ENCODE data around the gene WWOX.

The WWOX gene

DNA sequence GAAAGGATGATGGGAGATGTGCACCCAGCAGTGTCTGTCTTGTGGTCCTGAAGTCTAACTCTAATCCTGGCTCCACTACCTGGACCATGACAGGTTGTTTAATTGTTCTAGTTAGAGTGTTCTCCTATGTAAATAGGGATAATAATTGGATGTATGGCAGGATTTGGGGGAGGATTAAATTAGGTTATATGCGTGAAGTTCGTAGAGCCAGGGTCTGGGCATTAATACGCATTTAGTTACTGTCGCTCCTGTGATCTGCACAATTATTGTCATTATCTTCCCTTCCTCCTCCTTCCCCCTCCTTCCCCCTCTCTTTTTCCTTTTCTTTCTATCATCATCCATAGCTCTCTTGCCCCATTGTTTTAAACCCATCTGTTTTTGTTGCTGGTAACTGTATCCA lies 210.3 kb downstream of the WWOX start:
- no peak for DNase-seq

DNA sequence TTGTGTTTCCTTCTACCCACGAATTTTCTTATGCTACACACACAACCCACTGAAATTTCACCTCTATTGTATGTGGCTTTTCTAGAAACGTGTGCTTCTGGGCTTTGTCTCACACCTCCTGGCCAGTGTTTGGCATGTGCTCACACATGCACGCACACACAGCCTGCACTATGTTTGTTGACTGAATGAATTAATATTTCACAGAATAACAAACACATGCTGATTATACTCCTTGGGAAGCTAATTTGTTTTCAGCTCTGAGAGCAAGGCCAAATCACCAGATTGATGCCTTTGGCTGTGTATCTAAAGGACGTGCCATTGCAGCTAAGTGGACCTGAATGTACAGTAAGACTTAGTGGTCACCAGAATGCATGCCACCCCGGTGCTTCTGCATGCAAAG lies 210.7 kb downstream of the WWOX start:
- no peak for DNase-seq

DNA sequence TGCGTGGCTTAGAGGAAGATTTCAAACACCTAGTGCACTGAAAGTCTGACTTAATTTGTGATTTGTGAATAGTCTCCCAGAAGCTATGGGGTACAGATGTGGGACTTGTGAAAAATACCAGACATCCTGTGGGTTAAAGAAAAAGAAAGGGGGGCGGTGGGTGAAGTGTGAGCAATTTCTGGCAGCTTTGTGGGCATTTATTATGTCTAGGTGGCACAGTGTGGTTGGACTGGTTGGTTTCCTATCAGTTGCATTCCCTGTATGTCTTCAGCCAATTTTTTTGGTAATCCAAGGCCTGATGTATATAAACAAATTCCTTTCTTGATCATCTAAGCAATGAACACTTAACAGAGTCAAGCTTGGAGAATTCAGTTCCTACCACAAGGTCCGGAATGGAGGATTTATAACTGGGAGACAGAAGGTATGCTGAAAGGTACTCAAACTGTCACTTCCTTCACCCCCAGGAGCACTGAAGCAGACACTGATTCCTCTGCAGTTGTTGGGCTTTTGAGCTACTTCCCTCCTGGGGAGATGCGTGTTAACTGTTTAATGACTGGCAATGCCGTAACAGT lies 211.6 kb downstream of the WWOX start:
- no peak for DNase-seq

DNA sequence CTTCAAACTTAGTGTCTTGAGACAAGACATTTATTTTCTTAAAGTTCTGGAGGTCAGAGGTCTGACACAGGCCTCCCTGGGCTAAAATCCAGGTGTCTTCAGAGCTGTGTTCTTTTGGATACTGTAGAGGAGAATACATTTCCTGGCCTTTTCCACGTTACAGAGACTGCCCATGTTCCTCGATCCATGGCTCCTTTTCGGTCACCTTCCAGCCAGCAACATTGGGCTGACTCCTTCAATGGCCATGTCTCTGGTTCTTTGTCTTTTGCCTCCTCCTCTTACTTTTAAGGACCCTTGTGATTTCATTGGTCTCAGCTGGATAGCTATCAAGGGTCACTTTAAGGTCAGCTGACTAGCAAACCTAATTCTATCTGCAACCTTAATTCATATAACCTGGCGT lies 212.4 kb downstream of the WWOX start:
- peak; percentile 55 for DNase-seq

DNA sequence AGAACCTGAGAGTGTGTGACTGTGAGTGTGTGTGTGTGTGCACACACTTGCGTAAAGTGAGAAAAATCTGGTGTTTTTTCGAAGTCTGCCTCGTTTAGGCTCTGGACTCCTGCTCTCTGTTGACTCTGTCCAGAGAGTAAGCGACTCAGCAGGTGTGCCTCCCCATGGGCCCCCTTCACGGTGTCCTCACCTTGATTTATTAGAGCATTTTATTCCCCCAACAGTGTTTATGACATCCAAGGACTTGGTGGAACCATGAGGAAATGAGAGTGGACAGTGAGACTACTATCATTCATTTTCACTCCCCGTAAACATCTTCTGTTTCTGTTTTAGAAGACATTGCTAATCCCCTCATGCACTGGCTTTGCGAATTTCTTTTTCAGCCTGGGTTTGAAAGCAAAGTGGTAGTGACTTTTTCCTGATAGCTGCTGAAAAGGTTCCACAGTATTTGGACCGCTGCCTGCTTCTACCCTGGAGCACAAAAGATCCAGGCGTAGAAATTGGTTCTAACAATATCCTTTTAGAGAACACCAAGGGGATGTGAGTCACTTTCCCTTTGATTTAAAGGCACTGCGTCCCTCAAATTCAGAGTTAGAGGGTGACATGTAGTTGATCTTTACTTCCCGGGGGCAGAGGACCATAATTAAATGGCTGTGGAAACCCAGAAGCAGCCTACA lies 218.2 kb downstream of the WWOX start:
- no peak for DNase-seq

DNA sequence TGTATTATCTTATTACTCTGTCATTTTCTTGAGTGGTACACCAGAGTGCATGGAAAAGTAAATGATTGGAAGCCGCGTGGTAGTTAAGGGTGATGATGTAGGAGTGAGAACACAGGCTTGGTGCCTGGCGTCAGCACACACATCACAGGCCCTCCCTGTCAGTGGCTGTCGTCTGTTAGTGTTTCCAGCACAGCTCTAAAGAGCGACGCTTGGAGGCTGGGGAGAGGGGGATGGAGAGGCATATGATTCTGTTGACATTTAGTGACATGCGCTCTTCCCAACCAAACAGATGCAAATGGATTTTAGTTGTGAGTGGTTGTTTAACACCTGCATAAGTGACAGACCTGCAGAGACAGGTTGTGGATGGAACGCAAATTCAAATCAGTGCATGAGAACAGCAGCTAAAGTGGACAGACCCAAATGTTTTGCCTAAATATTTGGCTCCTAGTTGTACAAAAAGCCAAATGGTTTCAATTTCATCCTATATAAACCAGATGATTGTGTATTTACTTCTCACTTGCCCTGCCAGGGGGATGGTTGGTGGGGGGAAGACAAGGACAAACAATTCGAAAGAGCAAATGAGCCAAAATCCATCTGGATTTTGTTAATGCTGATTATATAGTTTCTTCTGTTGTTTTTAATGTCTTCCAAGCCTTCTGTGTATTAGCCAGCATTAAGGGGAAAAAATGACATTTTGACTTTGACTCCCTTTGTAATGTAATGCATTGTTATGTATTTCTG lies 222.3 kb downstream of the WWOX start:
- DNase-seq: no peak

DNA sequence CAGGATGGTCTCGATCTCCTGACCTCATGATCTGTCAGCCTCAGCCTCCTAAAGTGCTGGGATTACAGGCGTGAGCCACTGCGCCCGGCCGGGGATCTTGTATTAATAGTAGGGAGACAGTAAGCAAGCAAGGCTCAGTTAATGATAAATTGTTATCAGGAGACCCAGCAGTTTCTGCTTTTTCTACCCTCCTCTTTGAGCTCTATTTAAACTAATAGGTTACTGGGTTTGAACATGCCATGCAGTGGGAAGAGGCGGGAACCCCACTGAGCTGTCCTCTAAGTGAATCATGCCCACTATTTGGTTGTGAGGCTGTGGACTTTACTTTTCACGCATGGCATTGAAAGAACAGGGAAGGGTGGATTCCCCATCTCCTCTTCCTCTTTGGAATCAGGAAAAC lies 223.9 kb downstream of the WWOX start:
- no peak for DNase-seq

DNA sequence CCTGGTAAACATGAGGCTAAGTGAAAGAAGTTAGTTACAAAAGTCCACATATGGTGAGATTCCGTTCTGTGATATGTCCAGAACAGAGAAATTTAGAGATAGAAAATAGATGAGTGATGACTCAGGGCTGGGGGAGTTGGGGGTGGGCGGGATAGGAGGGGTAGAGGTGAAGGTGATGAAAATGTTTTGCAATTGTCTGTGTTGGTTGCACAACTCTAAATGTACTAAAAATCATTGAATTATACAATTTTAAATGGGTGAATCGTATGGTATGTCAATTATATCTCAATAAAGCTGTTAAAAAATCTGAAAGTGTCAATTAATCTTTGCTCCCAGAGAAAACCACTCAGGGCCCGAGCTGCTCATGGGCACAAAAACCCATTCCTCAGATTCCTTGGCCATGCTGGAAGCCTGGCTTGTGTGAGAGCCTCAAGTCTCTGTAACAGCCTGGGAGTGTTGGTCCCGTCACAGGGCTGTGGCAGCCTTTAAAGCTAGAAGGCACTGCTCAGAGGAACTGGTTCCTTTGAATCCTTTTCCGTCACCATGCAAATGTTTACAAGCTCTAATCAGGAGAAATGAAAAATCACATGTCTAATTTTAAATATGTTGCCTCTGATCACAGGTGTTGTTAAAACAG lies 225.3 kb downstream of the WWOX start:
- DNase-seq: no peak

DNA sequence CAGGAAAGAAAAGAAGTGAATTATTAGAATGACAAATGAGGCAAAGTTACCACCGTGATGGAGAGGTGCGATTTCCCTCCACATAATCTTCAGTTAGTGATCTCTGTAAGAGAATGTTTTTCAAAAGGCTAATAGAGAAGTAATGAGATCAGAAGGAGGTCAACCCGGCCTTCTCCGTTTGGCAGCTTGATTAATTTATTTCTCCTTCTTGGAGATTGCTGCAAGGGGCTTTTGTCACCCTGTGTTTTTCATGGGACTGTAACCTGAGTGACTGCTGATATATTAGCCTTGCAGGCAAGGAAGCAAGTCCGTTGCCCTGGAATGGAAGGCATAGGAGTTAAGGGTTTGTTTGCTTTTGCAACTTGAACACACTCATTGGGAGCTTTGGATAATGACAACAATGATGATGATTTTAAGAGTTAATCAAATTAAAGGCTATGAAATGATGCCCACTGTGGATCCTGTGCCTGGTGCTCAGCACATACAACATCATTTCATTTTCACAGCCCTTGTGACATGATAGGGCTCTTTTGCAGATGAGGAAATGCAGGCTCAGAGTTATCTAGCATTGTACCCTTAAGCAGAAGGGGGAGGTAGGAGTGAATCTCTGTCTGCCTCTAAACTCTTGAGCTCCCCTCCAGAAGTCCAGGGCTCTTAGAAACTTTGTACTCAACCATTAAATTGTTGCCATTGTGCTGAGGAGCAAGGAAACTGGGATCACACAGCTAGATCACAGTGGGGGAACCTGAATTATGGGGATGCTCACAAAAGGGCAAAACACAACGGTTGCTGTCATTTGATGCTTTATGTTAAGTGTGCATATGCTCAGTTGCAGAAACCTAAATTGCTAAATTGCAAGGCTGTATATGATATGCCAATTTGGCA lies 226.3 kb downstream of the WWOX start:
- no peak for DNase-seq

DNA sequence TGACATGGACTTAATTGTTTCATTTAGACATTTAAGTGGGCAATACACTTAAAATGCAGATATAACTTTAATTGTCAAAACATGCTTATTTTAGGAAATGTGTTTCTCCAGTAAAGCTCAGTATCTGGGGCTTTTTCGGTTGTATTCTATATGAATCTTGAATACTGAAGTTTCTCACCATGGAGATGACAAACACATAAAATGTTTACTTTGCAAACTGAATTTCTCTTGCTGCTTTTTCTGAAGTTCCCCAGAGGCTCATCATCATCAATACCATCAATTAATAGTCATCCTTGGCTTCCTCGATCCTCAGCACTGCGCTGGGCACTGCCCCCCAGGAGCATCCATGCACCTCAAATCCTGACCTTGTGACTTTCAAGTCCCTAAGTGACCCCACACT lies 227.3 kb downstream of the WWOX start:
- DNase-seq: no peak

DNA sequence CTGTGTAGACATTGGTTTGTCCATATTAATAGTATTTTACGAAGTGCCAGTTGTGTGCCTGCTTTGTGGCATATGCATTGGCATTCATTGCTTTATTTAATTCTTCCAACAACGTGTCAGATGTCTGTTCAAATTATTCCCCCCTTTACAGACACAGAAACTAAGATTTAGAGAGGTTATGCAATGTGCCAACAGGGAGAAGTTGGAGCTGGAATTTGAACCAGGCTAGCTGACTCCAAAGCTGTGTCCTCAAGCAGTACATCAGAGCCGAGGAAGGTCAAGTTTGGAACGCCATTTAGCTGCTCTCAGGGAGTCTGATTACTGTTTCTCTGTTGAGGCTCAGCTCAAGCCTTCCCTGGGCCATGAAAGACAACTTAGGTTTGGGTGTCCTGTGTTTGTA lies 232.3 kb downstream of the WWOX start:
- no peak for DNase-seq

DNA sequence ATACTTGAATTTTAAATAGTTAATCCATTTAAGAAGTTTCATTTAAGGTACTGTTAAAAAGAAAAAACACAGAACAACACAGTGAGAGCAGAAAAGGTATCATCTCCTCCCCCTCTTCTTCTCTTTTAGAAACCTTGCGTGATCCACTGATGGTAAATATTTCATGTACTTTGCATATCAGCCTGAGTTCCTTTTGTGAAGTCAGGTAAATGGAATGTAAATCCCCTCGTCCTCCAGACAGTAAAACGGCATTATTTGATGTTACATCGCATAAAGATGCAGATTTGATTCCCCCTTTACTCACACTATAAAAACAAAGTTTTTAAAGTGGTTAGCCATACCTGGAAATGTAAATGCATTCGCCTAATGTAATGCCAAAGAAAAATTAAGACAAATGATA lies 234.4 kb downstream of the WWOX start:
- DNase-seq: no peak

DNA sequence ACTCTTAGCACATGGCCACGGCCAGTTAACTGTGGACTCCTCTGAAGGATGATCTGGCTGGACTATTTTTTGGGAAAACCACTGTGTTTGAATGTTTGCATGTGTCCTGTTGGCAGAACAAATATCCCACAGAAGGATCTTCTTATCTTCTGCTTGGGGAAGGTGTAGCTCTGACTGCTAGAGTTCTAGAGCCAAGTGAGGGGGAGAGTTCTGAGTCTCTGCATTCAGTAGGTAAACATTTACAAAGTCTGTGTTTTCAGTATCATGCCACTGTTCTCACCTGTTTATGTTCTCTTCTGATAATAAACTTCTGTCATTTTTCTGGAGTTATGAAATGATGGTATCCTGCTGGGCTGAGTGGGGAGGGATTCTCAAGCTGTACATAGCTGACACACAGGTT lies 241.1 kb downstream of the WWOX start:
- no peak for DNase-seq

DNA sequence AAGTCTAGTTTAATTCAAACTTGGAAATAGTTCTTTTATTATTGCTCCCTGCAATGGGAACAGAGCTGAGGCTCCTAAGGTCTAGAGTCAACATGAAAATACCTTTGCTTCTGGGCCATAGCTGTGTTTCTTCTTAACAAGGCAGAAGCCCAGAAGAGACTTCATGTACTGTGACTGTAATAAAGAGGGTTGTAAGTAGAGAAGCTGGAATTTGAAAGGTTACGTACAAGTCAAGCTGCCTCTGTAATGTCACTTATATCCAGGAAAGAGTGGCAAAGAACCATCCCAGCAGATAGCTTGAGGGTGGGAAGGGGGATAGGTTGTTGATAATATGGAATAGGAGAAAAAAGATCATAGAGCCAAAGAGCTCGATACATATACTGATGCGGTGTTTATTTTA lies 248.6 kb downstream of the WWOX start:
- DNase-seq: no peak

DNA sequence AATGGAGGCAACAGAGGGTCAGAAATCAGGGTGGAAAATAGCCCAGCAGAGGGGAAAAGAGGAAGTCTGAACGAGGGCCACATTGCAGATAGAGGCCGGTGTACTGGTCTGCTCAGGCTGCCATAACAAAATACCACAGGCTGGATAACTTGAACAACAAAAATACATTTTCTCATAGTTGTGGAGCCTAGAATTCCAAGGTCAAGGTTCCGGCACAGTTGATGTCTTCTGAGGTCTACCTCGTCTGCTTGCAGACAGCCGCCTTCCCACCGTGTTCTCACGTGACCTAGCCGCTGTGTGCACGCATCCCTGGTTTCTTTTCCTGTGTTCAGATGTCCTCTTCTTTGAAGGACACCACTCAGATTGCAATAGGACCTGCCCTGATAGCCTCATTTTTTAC lies 249.4 kb downstream of the WWOX start:
- DNase-seq: no peak

DNA sequence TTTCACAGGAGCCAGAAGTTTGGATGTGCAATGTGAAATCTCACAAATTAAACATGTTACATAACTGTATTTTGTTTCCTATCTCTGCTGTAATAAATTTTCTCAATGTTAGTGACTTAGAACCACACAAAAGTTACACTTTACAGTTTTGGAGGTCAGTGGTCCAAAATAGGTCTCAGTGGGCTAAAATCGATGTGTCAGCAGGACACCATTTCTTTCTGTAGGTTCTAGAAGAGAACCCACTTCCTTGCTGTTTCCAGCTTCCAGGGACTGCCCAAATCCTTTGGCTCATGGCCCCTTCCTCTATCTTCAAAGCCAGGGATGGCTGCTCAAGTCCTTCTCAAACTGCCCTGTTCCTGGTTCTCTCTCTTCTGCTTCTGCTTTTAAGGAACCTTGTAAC lies 252.7 kb downstream of the WWOX start:
- DNase-seq: no peak

DNA sequence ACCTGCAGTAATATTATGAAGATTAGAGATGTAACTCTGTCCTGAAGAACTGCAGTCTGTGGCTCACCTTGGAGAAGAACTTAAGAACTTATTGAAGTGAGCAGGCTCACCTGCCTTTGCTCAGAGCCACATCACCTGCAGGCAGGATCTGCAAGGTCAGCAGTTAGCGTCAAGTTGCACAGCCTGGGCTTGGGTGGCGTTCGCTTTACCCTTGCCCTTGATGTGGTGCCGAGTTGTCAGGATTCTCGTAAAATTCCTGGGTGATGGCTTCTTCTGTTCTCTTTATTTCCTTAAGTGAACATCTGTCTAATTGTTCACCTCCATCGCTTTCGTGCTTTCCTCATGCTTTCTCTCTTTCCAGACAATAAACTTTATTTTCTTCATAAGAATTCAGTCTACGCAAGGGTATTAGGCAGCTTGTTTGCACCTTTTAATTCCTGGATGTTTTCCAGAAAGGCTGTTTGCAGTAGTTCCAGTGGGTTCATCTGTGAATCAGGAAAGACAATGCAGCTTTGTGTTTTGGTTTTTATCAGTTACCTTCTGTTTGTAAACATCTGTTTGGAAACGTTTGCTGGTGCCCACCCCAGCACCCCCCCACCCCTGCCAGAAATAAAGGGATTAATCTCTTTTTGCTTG lies 254.3 kb downstream of the WWOX start:
- peak; percentile 59 for DNase-seq

DNA sequence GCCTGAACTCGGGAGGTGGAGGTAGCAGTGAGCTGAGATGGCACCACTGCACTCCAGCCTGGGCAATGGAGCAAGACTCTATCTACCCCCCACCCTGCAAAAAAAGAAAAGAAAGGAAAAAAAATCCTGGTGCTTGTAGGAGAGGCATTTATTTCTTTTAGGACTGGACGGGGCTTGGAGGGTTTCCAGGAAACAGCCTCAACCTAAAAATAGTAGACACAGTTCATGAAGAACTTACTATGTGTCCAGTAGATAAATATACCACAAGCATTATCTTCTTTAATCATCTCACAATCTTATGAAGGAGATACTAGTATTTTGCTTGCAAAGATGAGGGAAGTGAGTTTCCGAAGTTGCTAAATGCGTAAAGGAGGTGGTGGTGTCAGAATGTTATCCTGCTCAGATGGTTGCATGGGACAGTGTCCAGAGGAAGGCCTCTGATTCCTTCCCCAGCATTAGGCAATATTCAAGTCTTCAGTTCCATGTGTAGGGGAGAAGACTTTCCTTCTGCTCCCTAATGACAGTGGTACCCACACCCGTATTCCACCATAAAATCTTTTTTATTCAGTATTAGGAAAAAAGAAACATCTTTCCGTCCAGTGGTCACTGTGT lies 263.2 kb downstream of the WWOX start:
- no peak for DNase-seq

DNA sequence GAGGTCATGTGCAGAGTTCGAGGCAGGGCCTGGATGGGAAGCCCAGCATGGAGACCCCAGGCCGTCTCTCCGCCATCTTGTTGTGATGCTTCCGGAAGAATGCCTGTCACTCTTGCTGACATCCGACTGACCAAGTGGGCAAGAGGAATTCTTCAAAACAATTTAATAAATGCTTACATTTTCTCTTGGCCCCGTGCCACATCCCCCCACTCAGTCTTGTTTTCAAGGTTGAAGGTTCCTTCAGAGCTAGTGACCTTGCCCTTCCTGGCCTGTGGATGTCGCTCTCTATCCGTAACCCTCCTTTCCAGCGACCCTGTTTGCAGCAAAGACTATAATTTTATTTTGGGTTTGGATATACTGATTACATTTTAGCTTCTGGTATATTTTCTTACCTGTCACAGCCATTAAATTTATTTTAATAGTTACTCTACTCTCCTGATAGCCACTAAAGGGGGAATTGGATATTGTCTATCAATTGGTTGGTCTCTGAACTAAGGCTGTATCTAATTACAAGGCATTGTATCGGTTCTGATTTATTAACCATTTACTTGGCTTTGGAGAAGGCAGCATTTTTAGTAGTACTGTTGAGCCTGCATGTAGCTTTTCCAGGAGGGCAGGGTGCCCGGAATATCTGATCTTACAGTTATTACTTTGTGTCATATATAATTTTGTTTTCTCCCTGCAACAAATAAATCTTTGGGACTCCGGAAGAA lies 264.5 kb downstream of the WWOX start:
- DNase-seq: no peak

DNA sequence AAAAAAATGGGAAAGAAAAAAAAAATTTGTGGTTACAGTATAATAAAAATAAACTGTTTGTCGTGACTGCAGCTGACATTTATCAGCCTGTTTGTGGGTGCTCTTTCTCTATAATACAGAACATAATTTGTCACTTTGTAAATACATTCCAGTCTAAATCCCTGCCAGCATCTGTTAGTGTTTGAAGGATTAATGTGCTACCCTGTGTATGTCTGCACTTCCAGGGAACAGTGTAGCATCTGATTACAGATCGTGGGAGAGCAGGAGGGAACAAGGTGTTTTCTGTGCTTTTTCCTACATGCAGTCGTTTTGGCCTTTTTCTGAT lies 265.1 kb downstream of the WWOX start:
- DNase-seq: no peak

DNA sequence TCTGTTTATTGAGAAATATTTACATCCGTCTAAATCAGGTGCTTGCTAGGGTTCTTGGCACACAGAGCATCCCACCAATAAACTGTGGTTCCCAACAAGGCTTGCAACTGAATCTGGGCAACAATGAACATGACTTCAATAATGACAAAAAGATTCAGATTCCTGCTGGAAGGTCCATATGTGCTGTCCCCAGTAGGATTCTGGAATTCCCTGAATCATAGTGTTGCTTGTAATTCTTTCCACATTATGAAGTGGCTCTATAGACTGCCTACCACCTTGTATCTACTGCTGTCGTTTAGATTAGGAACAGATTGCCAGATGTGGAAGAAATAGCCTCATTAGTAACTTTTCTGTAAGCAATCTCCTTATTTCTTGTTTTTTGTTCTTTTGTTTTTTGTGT lies 265.9 kb downstream of the WWOX start:
- no peak for DNase-seq

All from DMS79 (cell line).